AG08396 (cell line): Measurements from ENCODE around the gene SLC27A1.
"Not testable (repeated sequence)": the region's sequence is repeated elsewhere in the genome, so short reads cannot be mapped to it uniquely, and the experiment has no call there.

Experiments
- DNase-seq: peaks from one replicate; pipeline ENCODE4 v3.0.0; 2012; ENCODE audit warnings: low spot score, mixed read lengths

The SLC27A1 gene

DNA sequence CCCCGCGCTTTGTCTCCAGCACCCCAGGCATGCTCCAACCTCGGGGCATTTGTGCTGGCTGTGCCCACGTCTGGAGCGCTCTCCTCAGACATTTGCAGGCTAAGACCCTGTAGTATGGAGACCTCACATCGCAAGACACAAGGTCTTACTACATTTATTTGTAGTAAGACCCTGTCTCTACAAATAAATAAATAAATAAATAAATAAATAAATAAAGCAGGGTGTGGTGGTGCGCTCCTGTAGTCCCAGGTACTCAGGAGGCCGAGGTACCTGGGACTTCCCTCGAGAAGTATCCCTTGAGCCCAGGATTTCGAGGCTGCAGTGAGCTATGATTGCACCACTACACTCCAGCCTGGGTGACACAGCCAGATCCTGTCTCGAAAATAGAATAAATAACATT is 14.2 kb upstream of the SLC27A1 start:
- no peak for DNase-seq

DNA sequence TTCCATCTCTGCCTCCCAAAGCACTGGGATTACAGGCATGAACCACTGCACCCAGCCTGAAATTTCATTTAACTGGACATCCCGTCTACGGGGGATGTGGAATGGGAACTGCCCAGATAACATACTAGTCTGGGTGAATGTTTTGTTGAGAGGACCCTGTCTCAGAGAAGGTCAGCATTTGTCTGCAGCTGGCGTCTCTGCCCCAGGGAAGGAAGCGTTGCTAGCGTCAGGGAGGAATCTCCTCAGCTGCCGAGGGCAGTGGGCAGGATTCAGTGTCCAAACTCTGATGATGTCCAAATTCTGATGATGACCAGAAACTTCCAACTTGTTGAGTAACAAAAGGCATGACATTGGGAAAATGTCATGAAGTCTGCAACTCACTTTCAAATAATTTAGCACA is 12.7 kb upstream of the SLC27A1 start:
- no peak for DNase-seq

DNA sequence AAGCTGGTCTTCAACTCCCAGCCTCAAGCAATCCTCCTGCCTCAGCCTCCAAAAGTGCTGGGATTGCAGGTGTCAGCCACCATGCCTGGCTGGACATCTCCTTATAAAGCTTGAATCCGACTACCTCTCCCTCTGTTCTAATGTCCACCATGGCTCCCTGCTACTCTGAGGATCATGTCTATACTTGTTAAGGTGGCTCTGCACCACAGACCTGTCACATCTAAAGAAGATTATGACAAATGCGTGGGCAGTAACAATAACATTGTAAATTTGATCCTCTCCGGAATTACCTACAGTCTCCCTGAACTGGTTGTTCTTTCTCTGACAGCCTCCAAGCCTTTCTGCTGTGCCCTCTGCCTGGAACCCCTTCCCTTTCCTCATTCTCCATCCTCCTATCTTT is 11.4 kb upstream of the SLC27A1 start:
- no peak for DNase-seq

GRCh38 chr19:17460372-17461230 is 9.7 kb upstream of the SLC27A1 start, which contains the start of gene NXNL1:
Gene NXNL1, minus strand, starts transcription at chr19:17460926. Its CDS starts 57 bp downstream, at chr19:17460869.
- DNase-seq: no peak

GRCh38 chr19:17466487-17466850 is 3.9 kb upstream of the SLC27A1 start:
- DNase-seq: no peak

DNA sequence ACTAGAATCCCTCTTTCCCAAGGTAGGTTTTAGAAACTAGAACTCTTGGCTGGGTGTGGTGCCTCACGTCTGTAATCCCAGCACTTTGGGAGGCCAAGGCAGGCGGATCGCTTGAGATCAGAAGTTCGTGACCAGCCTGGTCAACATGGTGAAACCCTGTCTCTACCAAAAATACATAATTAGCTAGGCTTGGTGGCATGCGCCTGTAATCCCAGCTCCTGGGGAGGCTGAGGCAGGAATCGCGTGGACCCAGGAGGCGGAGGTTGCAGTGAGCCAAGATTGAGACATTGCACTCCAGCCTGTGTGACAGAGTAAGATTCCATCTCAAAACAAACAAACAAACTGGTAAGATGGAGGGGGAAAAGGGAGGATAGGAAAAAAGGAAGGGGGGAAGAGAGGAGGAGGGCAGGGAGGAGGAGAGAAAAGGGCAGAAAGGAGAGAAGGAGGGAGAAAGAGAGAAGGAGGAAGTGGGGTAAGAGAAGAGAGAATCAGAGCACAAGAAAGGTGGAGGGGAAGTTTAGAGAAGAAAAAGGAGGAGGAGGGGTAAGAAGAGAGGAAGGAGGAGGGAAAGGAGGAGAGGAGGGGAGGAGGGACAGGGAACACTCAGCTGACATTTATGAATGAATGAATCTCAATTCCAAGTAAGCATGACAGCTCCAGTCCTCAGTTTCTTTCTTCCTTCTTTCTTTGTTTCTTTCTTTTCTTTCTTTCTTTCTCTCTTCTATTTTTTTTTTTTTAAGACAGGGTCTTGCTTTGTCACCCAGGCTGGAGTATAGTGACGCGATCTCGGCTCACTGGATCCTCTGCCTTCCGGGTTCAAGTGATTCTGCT is 2.6 kb upstream of the SLC27A1 start:
- no peak for DNase-seq

- no peak for DNase-seq
Observed at GRCh38 chr19:17468302-17469091, 1.8 kb upstream of the SLC27A1 start.

DNA sequence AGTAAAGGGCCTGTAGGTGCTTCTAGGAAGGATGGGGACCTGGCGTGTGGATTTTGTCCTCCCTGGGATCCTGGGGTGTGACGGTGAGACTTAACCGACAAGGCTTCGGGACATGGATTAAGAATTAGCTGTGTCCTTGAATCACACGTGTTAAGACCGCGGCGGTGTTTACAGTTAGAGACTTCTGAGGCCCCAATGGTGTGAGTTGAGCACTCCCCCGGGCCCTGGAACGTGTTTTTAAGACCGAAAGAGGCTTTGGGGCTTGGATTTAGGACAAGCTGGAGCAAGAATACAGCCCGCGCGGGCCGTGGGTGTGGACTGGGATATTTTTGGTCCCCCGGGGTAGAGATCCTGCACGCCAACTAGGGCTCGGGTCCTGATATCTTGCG is 1.2 kb upstream of the SLC27A1 start:
- DNase-seq: no peak

- DNase-seq: peak; percentile 89
Observed at GRCh38 chr19:17469481-17470067, 750 bp upstream of the SLC27A1 start.

DNA sequence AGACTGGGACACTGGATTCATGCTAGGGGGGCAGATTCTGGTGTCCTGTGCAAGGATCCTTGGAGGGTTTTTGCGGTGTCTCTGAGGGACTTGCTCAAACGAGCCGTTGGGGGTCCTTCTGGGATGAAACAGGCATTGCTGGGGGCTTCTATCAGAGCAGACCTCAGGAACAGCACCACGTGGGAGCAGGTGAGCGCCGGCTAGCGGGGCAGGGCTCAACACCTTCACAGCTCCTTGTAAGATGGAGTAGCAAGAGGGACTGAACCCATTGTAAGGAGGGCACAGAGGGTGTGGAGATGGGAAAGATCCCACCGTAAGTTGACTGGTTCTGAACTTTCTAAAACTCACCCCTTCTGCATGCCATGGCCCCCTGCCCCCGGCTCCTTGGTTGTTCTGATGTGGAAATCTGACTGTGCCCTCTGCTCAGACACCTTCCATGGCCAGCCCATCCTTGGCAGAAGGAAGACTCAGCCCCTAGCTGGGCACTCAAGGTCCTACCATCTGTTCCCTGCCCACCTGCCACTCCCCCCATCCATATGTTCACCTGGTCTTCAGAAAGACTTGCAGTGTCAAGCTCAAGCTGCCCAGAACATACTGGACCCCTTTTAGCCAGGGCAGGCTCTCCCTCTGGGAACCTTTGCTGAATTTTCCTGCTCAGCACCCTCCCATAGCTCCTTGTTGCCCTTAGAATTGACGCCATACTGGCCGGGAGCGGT is 1.2 kb downstream of the SLC27A1 start:
- DNase-seq: no peak

GRCh38 chr19:17473041-17473440 is 2.7 kb downstream of the SLC27A1 start:
- DNase-seq: no peak

DNA sequence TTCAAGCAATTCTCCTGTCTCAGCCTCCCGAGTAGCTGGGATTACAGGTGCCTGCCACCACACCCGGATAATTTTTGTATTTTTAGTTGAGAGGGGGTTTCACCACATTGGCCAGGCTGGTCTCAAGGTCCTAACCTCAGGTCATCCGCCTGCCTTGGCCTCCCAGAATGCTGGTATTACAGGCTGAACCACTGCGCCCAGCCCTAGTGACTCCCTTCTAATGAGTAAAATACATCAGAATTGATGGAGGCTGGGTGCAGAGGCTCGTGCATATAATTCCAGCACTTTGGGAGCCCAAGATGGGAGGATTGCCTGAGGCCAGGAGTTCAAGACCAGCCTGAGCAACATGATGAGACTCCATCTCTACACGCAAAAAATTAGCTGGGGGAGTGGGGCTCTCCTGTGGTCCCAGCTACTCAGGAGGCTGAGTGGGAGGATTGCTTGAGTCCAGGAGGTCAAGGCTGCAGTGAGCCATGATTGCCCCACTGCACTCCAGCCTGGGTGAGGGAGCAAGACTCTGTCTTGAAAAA is 4.8 kb downstream of the SLC27A1 start:
- not testable (repeated sequence) for DNase-seq

DNA sequence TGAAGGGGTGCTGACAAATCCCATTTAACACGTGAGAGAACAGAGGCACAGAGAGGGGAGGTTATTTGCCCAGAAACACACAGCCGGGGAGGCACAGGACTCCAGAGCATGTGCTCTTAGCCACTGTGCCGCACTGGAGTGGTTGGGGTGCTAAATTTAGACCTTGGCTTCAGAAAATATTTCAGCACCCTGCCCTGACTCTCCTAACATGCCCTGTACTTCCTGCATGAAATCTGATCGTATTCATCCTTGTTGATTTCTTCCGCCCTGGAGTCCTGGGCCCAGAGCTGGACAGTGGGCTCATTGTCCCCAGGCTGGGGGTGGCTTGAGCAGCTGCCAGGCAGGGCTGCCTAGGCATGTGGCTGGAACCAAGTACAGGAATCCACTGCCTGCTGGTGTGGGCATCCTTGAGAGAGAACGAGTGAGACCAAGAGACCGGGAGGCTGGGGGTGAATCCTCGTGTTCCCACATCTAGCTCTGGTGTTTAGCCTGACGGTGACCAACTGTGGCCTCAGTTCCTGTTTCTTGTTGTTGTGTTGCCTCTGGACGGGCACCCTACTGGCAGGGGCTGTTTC is 5.3 kb downstream of the SLC27A1 start:
- no peak for DNase-seq

DNA sequence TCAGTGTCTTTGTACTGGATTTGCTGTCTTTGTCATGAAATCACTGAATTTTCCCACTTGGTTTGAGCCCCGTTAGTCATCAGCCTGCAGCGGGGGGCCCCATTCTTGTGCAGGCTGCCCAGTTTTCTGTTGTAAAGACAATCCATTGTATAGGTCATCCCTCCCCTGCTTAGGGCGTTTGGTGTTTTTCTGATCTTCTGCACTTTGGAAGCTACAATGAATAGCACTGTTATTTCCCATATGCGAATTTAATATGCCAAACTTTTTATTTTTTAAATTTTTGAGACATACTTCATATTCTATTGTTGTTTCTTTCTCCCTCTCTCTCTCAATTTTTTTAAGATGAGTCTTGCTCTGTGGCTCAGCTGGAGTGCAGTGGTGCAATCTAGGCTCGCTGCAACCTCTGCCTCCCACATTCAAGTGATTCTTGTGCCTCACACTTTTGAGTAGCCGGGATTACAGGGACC is 9.0 kb downstream of the SLC27A1 start:
- DNase-seq: no peak

DNA sequence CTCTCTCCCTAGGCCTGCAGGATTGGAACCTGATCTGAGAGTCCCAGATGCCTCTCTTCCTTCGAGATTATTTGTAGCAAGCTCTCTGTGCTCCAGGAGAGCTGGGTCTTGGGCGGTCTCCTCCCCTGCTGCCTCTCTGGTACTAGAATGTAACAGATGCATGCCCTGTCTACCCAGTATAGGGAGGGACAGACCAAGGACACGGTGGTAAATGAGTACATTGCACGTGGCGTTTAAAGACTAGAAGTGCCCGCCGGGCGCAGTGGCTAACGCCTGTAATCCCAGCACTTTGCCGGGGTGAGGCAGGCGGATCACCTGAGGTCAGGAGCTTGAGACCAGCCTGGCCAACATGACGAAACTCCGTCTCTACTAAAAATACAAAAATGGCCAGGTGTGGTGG is 11.7 kb downstream of the SLC27A1 start:
- no peak for DNase-seq

- DNase-seq: no peak
Observed at GRCh38 chr19:17482877-17483604, 12.7 kb downstream of the SLC27A1 start.

GRCh38 chr19:17483605-17484002 is 13.3 kb downstream of the SLC27A1 start:
- no peak for DNase-seq

GRCh38 chr19:17484520-17485185 is 14.3 kb downstream of the SLC27A1 start:
- no peak for DNase-seq

DNA sequence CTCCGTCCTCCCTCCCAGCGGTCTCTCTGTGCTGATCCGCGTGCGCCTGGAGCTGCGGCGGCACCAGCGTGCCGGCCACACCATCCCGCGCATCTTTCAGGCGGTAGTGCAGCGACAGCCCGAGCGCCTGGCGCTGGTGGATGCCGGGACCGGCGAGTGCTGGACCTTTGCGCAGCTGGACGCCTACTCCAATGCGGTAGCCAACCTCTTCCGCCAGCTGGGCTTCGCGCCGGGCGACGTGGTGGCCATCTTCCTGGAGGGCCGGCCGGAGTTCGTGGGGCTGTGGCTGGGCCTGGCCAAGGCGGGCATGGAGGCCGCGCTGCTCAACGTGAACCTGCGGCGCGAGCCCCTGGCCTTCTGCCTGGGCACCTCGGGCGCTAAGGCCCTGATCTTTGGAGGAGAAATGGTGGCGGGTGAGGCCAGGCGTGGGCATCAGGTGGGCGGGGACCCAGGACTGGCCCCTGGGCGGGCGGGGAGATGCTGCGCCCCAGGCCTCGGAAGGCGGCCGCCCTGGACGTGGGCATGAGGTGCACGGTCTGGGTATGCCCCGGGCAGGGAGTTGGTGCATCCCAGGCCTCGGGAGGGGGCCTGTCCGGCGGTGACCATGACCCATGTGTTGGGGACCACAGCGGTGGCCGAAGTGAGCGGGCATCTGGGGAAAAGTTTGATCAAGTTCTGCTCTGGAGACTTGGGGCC is 16.4 kb downstream of the SLC27A1 start:
- DNase-seq: no peak
